K562 (cell line): ENCODE data around the gene ATP7B. TPM values are rescaled to one million over a fixed set of nuclear protein-coding genes. Genes with fewer than 3 reads are reported as not detected.

ENCODE experiments used
- AFF4 ChIP-seq: sonication (generic); formaldehyde crosslinking; IDR thresholded peaks from 2 replicates; pipeline ENCODE4 v1.8.0; 2023; ENCODE audit warnings: mild to moderate bottlenecking, missing genetic modification reagents
- ARID1B ChIP-seq: fragments of 450-650 bp; IDR thresholded peaks from 2 replicates; pipeline ENCODE4 v1.6.1; 2016; ENCODE audit warnings: antibody characterized with exemption, mild to moderate bottlenecking, inconsistent platforms
- CBX8 ChIP-seq: fragments of 200-600 bp; sonication (generic); IDR thresholded peaks from 2 replicates; pipeline ENCODE4 v1.6.1; 2012; ENCODE audit warnings: borderline replicate concordance, mixed run types, low read depth, mild to moderate bottlenecking, moderate library complexity, mixed read lengths, low read length, control low read depth, inconsistent platforms; ENCODE audit not compliant: poor library complexity, severe bottlenecking; ENCODE audit errors: extremely low read depth
- DDX20 ChIP-seq: fragments of 450-650 bp; IDR thresholded peaks from 2 replicates; pipeline ENCODE4 v1.6.1; 2016; ENCODE audit warnings: missing genetic modification characterization, low read depth, mild to moderate bottlenecking, missing compliant biosample characterization, moderate library complexity
- EGR1 ChIP-seq: fragments of 450-650 bp; conservative IDR thresholded peaks from 2 replicates; pipeline ENCODE4 v1.6.1; 2017; ENCODE audit warnings: mild to moderate bottlenecking
- EP400 ChIP-seq: fragments of 450-650 bp; IDR thresholded peaks from 2 replicates; pipeline ENCODE4 v1.6.1; 2017; ENCODE audit warnings: antibody characterized with exemption, mild to moderate bottlenecking, moderate library complexity
- GATAD2A ChIP-seq: fragments of 450-650 bp; IDR thresholded peaks from 2 replicates; pipeline ENCODE4 v1.6.1; 2017
- IRF1 ChIP-seq: sonication (generic); formaldehyde crosslinking; IDR thresholded peaks from 2 replicates; pipeline ENCODE4 v1.8.0; 2022; ENCODE audit warnings: missing genetic modification reagents, mild to moderate bottlenecking, borderline replicate concordance
- KDM1A ChIP-seq, 2 experiments: fragments of 450-650 bp; IDR thresholded peaks; 2 replicates each; pipeline ENCODE4 v1.6.1; 2016; ENCODE audit warnings: mild to moderate bottlenecking in 2 of 2
- L3MBTL2 ChIP-seq: fragments of 450-650 bp; IDR thresholded peaks from 2 replicates; pipeline ENCODE4 v1.6.1; 2016; ENCODE audit warnings: mild to moderate bottlenecking, moderate library complexity
- NCOA1 ChIP-seq: fragments of 450-650 bp; IDR thresholded peaks from 2 replicates; pipeline ENCODE4 v1.6.1; 2016; ENCODE audit warnings: low read depth
- NCOA2 ChIP-seq, 2 experiments: fragments of 450-650 bp; IDR thresholded peaks; 2 replicates each; pipeline ENCODE4 v1.6.1; 2018; ENCODE audit warnings: mild to moderate bottlenecking in 2 of 2, moderate library complexity in 1 of 2; ENCODE audit not compliant: partially characterized antibody in 2 of 2
- NCOR1 ChIP-seq: fragments of 450-650 bp; IDR thresholded peaks from 2 replicates; pipeline ENCODE4 v1.6.1; 2016; ENCODE audit warnings: mild to moderate bottlenecking, moderate library complexity
- RBM25 ChIP-seq: fragments of 200-400 bp; formaldehyde crosslinking; IDR thresholded peaks from 2 replicates; pipeline ENCODE4 v1.6.1; 2018; ENCODE audit warnings: low read length, low read depth, moderate library complexity; ENCODE audit not compliant: severe bottlenecking
- SAFB ChIP-seq: fragments of 200-400 bp; formaldehyde crosslinking; IDR thresholded peaks from 2 replicates; pipeline ENCODE4 v1.6.1; 2017; ENCODE audit warnings: low read depth, low read length, borderline replicate concordance
- SAP30 ChIP-seq: fragments of 200-600 bp; sonication (generic); IDR thresholded peaks from 2 replicates; pipeline ENCODE4 v1.6.1; 2012; ENCODE audit warnings: borderline replicate concordance, low read depth, mild to moderate bottlenecking, moderate library complexity, low read length, control low read depth, inconsistent platforms; ENCODE audit not compliant: insufficient read depth, poor library complexity, severe bottlenecking
- SMARCE1 ChIP-seq: fragments of 450-650 bp; IDR thresholded peaks from 2 replicates; pipeline ENCODE4 v1.7.1; 2016; ENCODE audit warnings: mild to moderate bottlenecking
- TSC22D4 ChIP-seq: fragments of 450-650 bp; IDR thresholded peaks from 2 replicates; pipeline ENCODE4 v1.6.1; 2016; ENCODE audit warnings: missing genetic modification characterization, missing biosample characterization, control low read depth
- ZFX ChIP-seq: sonication (generic); formaldehyde crosslinking; IDR thresholded peaks from 2 replicates; pipeline ENCODE4 v1.8.0; 2022; ENCODE audit warnings: mild to moderate bottlenecking, missing genetic modification reagents, moderate library complexity
- ZKSCAN1 ChIP-seq: fragments of 150-350 bp; IDR thresholded peaks from 2 replicates; pipeline ENCODE4 v1.6.1; 2016; ENCODE audit warnings: low read depth, low read length
- ZKSCAN3 ChIP-seq: fragments of 250-450 bp; sonication (Bioruptor Pico); IDR thresholded peaks from 2 replicates; pipeline ENCODE4 v1.4.0; 2020
- ZNF124 ChIP-seq: sonication (generic); formaldehyde crosslinking; IDR thresholded peaks from 2 replicates; pipeline ENCODE4 v1.8.1; 2022; ENCODE audit warnings: missing genetic modification reagents
- ZNF184 ChIP-seq: sonication (generic); formaldehyde crosslinking; IDR thresholded peaks from 2 replicates; pipeline ENCODE4 v1.5.0; 2020; ENCODE audit warnings: missing genetic modification reagents
- ZNF444 ChIP-seq: fragments of 250-450 bp; sonication (Bioruptor Pico); IDR thresholded peaks from 2 replicates; pipeline ENCODE4 v1.4.0; 2020; ENCODE audit warnings: mild to moderate bottlenecking, moderate library complexity
- polyA plus RNA-seq, 8 experiments: library from polyadenylated mRNA; depleted of rRNA in 4 of 8; stranded (reverse) in 5 of 8; unstranded in 3 of 8; fragments of >200 nt; fragmentation: Nextera tagmentation in 2 of 8; fragmentation: Illumina TruSeq in 1 of 8; extraction: Ambion mirVana in 2 of 8; extraction: Trizol in 1 of 8; gene quantifications; 2 replicates each; pipeline versions ENCODE4 v1.2.1 to v1.2.3, GENCODE V29; 2011 to 2014; ENCODE audit warnings: inconsistent platforms in 1 of 8, missing spikeins in 1 of 8
- total RNA-seq, 7 experiments: library from RNA; depleted of rRNA in 6 of 7; stranded (reverse); fragments of >200 nt in 6 of 7; fragmentation: Illumina TruSeq in 2 of 7; extraction: Trizol in 2 of 7; gene quantifications; 2 replicates each; pipeline versions ENCODE4 v1.2.1 to v1.2.3, GENCODE V29; 2011 to 2021; ENCODE audit warnings: low replicate concordance in 1 of 7
- TF ChIP-seq, protein P1 (sequence below): fragments of 450-650 bp; IDR thresholded peaks from 2 replicates; pipeline ENCODE4 v1.6.1; 2016; ENCODE audit warnings: missing biosample characterization, missing genetic modification characterization

The ATP7B gene
- total and polyA plus RNA-seq, 9 of the 15 experiments (the other 6 are each of a cell fraction or from before 2014, with no cell fraction given): 1.1 to 20.4 (median 8.5) TPM

DNA sequence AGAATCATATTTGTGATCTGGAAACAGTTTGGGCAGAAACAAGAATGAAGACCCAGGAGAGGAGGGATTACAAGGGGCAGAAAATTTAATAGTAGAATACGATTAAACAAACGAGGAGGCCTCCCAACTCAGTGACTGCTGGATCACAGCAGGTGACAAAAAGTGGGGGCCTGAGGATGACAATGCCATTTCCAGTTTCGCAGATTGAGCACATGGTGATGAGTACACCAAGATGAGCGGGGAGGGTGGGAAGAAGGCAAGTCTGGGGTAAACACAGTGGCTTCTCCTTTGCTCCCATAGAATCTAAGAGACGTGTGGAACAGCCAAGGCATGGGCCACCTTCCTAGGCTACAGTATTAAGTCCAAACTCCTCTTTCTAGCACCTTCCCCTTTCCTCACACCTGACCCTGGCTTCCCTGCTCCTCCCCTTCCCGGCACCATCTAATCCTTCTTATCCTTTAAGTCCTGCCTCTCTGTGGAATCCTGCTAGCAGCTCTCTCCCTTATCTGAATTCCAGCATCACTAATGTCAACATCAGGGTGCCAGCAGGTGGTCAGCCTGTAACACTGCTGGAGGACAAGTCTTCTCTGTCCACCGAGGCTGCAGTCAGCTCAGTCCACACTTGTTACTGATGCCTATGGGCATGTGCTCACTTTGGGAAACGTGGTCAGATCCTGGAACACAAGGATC is 13.5 kb downstream of the ATP7B start (continued):
- no peak for TF ChIP-seq AFF4 (CRISPR knock-in tag)
- peak; percentile 76 for TF ChIP-seq SMARCE1
- TF ChIP-seq SAFB: no peak
- TF ChIP-seq IRF1 (CRISPR knock-in tag): no peak
- TF ChIP-seq EGR1: no peak
- no peak for TF ChIP-seq NCOA2 (IDR thresholded peaks at IDR 0.05; ENCODE audit: partially characterized antibody in 2 of 2)
- no peak for TF ChIP-seq RBM25
- TF ChIP-seq ZNF444 (CRISPR knock-in tag): no peak
- no peak for TF ChIP-seq ZFX (CRISPR knock-in tag)
- TF ChIP-seq L3MBTL2: peak; percentile 71
- no peak for TF ChIP-seq ZKSCAN1
- no peak for TF ChIP-seq DDX20 (tag)
- TF ChIP-seq KDM1A (IDR thresholded peaks at IDR 0.05): peak; percentile 20 to 53; a peak in 1 of 4 replicates
- no peak for TF ChIP-seq NCOR1
- TF ChIP-seq CBX8: no peak
- TF ChIP-seq EP400: peak; percentile 16
- TF ChIP-seq NCOA1: no peak
- TF ChIP-seq, protein P1, sequence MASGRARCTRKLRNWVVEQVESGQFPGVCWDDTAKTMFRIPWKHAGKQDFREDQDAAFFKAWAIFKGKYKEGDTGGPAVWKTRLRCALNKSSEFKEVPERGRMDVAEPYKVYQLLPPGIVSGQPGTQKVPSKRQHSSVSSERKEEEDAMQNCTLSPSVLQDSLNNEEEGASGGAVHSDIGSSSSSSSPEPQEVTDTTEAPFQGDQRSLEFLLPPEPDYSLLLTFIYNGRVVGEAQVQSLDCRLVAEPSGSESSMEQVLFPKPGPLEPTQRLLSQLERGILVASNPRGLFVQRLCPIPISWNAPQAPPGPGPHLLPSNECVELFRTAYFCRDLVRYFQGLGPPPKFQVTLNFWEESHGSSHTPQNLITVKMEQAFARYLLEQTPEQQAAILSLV (tag): no peak
- TF ChIP-seq ZKSCAN3 (CRISPR knock-in tag): no peak
- no peak for TF ChIP-seq ZNF124 (CRISPR knock-in tag)
- TF ChIP-seq SAP30: no peak
- TF ChIP-seq TSC22D4 (tag): no peak
- peak; percentile 57 for TF ChIP-seq ARID1B
- no peak for TF ChIP-seq ZNF184 (CRISPR knock-in tag)
- TF ChIP-seq GATAD2A: no peak
